ENCODE data around the gene KCNQ2.

GRCh38 chr20:63500902-63501817, 28.7 kb upstream of the KCNQ2 start:
- no peak for TF ChIP-seq MAX (IDR thresholded peaks at IDR 0.05; ENCODE audit: low read depth, low read length)
- TF ChIP-seq ZBTB33 (IDR thresholded peaks at IDR 0.05), result no peak
- TF ChIP-seq POLR2AphosphoS5 (IDR thresholded peaks at IDR 0.05; ENCODE audit: low read length), result no peak
- TF ChIP-seq PBX3 (IDR thresholded peaks at IDR 0.05; ENCODE audit: insufficient replicate concordance, low read depth, low read length), result no peak
- no peak for TF ChIP-seq ZNF384 (IDR thresholded peaks at IDR 0.05; ENCODE audit: borderline replicate concordance, low read depth, low read length)
- TF ChIP-seq CEBPB (IDR thresholded peaks at IDR 0.05; ENCODE audit: borderline replicate concordance in 1 of 2, low read depth in 2 of 2, low read length in 2 of 2), result no peak
- TF ChIP-seq POLR2A (IDR thresholded peaks at IDR 0.05; ENCODE audit: low read depth, low read length), result no peak
- TF ChIP-seq KLF5 (IDR thresholded peaks at IDR 0.05; ENCODE audit: partially characterized antibody), result no peak
- no peak for TF ChIP-seq SMC3 (IDR thresholded peaks at IDR 0.05; ENCODE audit: borderline replicate concordance, low read length)
